Naive thymus-derived CD4-positive, alpha-beta T cell (primary cell): Measurements from ENCODE around the gene DEF6. TPM values are rescaled to one million over a fixed set of nuclear protein-coding genes. Genes with fewer than 3 reads are reported as not detected.
"Not testable (repeated sequence)": the region's sequence is repeated elsewhere in the genome, so short reads cannot be mapped to it uniquely, and the experiment has no call there.

Experiments
- ATAC-seq: fragments of 150-1000 bp; cut with Tn5 transposase; 2 replicates; pipeline ENCODE4 v1.10.0; 2021; ENCODE audit warnings: mild to moderate bottlenecking, moderate library complexity
- CTCF ChIA-PET: fragments of 350-600 bp; sonication (Branson Sonifier 250); formaldehyde crosslinking; loops from one replicate; lab custom pipeline; 2021; ENCODE audit warnings: antibody characterized with exemption; lab: Charles Lee
- POLR2A ChIA-PET: fragments of 350-600 bp; sonication (Branson Sonifier 250); formaldehyde crosslinking; loops from one replicate; lab custom pipeline; 2021; ENCODE audit warnings: antibody characterized with exemption, inconsistent platforms; lab: Charles Lee
- DNase-seq, 9 donors: peaks; one replicate each; pipeline versions ENCODE4 v3.0.0 to v3.0.0-alpha.2; 2020 to 2022; ENCODE audit warnings: mixed read lengths in 1 of 9
- H3K27ac ChIP-seq: one replicate; pipeline ENCODE4 v1.7.0; 2013; ENCODE audit warnings: mild to moderate bottlenecking, low read depth, low read length, moderate library complexity
- H3K27me3 ChIP-seq, 2 donors: one replicate each; pipeline ENCODE4 v1.7.0; 2013; ENCODE audit warnings: low read length in 2 of 2, mild to moderate bottlenecking in 2 of 2, moderate library complexity in 2 of 2; ENCODE audit not compliant: control insufficient read depth in 2 of 2, insufficient read depth in 2 of 2
- H3K36me3 ChIP-seq, 3 experiments: 1 replicate in 2 of 3; 2 replicates in 1 of 3; pipeline ENCODE4 v1.7.0; 2013; ENCODE audit warnings: low read length in 3 of 3, mild to moderate bottlenecking in 3 of 3, moderate library complexity in 1 of 3; ENCODE audit not compliant: insufficient read depth in 3 of 3, control insufficient read depth in 2 of 3
- H3K4me1 ChIP-seq, 2 donors: one replicate each; pipeline ENCODE4 v1.7.0; 2013; ENCODE audit warnings: low read length in 2 of 2, mild to moderate bottlenecking in 2 of 2, moderate library complexity in 1 of 2; ENCODE audit not compliant: control insufficient read depth in 2 of 2, insufficient read depth in 2 of 2
- H3K4me3 ChIP-seq: 2 replicates; pipeline ENCODE4 v1.7.0; 2013; ENCODE audit warnings: mild to moderate bottlenecking, low read length
- H3K9me3 ChIP-seq, 3 experiments: 1 replicate in 2 of 3; 2 replicates in 1 of 3; pipeline ENCODE4 v1.7.0; 2013; ENCODE audit warnings: low read length in 3 of 3; ENCODE audit not compliant: control insufficient read depth in 2 of 3
- H3K27ac Mint-ChIP-seq, 9 donors: one replicate each; pipeline ENCODE4 v1.8.0; 2020 to 2022; ENCODE audit warnings: mixed read lengths in 9 of 9, mild to moderate bottlenecking in 8 of 9, moderate library complexity in 5 of 9, inconsistent platforms in 2 of 9
- H3K27me3 Mint-ChIP-seq, 5 donors: one replicate each; pipeline ENCODE4 v1.8.0; 2021 to 2022; ENCODE audit warnings: mixed read lengths in 5 of 5, mild to moderate bottlenecking in 1 of 5
- H3K36me3 Mint-ChIP-seq, 5 donors: one replicate each; pipeline ENCODE4 v1.8.0; 2020 to 2022; ENCODE audit warnings: mixed read lengths in 5 of 5, mild to moderate bottlenecking in 3 of 5, inconsistent platforms in 1 of 5
- H3K4me1 Mint-ChIP-seq, 7 donors: one replicate each; pipeline ENCODE4 v1.8.0; 2020 to 2022; ENCODE audit warnings: mixed read lengths in 7 of 7, mild to moderate bottlenecking in 3 of 7, inconsistent platforms in 1 of 7
- H3K4me3 Mint-ChIP-seq, 10 donors: one replicate each; pipeline ENCODE4 v1.8.0; 2020 to 2022; ENCODE audit warnings: mild to moderate bottlenecking in 10 of 10, mixed read lengths in 10 of 10, moderate library complexity in 6 of 10, inconsistent platforms in 2 of 10
- H3K9me3 Mint-ChIP-seq, 11 donors: one replicate each; pipeline ENCODE4 v1.8.0; 2020 to 2022; ENCODE audit warnings: mixed read lengths in 11 of 11, mild to moderate bottlenecking in 4 of 11, inconsistent platforms in 1 of 11, moderate library complexity in 1 of 11
- intact Hi-C, 2 donors: fragments of 100-400 bp; cut with micrococcal nuclease; formaldehyde crosslinking; loops; one replicate each; pipeline ENCODE4 v1.15.1; 2023
- polyA plus RNA-seq, 2 donors: library from polyadenylated mRNA; unstranded; fragments of 300-500 nt; fragmentation: Illumina TruSeq; gene quantifications; one replicate each; pipeline ENCODE4 v1.2.3, GENCODE V29; 2021
- total RNA-seq, 6 experiments: library from RNA in 5 of 6; stranded (reverse) in 5 of 6; gene quantifications; 1 replicate in 5 of 6; 2 replicates in 1 of 6; pipeline ENCODE4 v1.2.3 and lab custom pipeline; 2021 to 2026

DEF6 gene
- total and polyA plus RNA-seq, 7 experiments from 2014 or later: 113 to 250 (median 225) TPM

GRCh38 chr6:35307138-35307537 lies 9.5 kb downstream of the DEF6 start:
- POLR2A ChIA-PET: interaction anchor here (13.7 kb wide), 1 partner anchor 19 kb away, joined by 250 read pairs; no protein-coding TSS in a partner anchor
- H3K4me3 ChIP-seq, H3K9me3 Mint-ChIP-seq, H3K9me3 ChIP-seq, DNase-seq, ATAC-seq, H3K27me3 Mint-ChIP-seq, H3K27me3 ChIP-seq, intact Hi-C loops: not testable (repeated sequence)
- peaks cover 64 to 69% of the 10 kb centered on the region in 2 donors for H3K4me1 ChIP-seq
- Mint-ChIP-seq H3K4me1 (peaks cover 62 to 93% (median 79%) of the 10 kb centered on the region in 7 donors), H3K36me3 (peaks cover 8 to 62% (median 49%) of the 10 kb centered on the region in 5 donors), H3K27ac (peak overlapping the region in 8 of 9 donors; percentile 61 to 99 (median 86)), H3K4me3 (peak overlapping the region in 9 of 10 donors; percentile 2 to 86 (median 37))
- peak overlapping the region; percentile 29 for H3K27ac ChIP-seq
- H3K36me3 ChIP-seq: peaks cover 0 to 38% (median 3%) of the 10 kb centered on the region in 3 experiments
- CTCF ChIA-PET: interaction anchor here (0.7 to 1.1 kb wide), 2 partner anchors 11 to 30 kb away, joined by 3 read pairs; no protein-coding TSS in a partner anchor

- H3K27me3 ChIP-seq, H3K9me3 ChIP-seq, H3K4me3 ChIP-seq, ATAC-seq, H3K9me3 Mint-ChIP-seq, H3K27me3 Mint-ChIP-seq, intact Hi-C loops, DNase-seq, H3K27ac ChIP-seq: not testable (repeated sequence)
- Histone ChIP-seq H3K4me1 (peaks cover 67 to 74% of the 10 kb centered on the region in 2 donors), H3K36me3 (peaks cover 0 to 45% (median 3%) of the 10 kb centered on the region in 3 experiments)
- Mint-ChIP-seq H3K4me1 (peaks cover 64 to 93% (median 81%) of the 10 kb centered on the region in 7 donors), H3K4me3 (peak overlapping the region in 9 of 10 donors; percentile 9 to 89 (median 84)), H3K27ac (peak overlapping the region; percentile 93 to 100 (median 99)), H3K36me3 (peaks cover 8 to 61% (median 50%) of the 10 kb centered on the region in 5 donors)
- ChIA-PET POLR2A (interaction anchor here (0.6 to 13.7 kb wide), 4 partner anchors 10 to 1083 kb away, joined by 3 to 250 read pairs (median 69); partner anchors contain the start of gene DEF6), CTCF (interaction anchor here (0.6 to 8.9 kb wide), 4 partner anchors 10 to 141 kb away, joined by 3 to 111 read pairs (median 6); partner anchors contain the start of gene DEF6)
Observed at GRCh38 chr6:35308543-35308942, 10.9 kb downstream of the DEF6 start.

- Histone ChIP-seq H3K9me3 (no peaks in the 10 kb centered on the region), H3K36me3 (peaks cover 2 to 42% (median 3%) of the 10 kb centered on the region in 3 experiments), H3K27ac (peak overlapping the region; percentile 84), H3K4me1 (peaks cover 62 to 69% of the 10 kb centered on the region in 2 donors), H3K27me3 (no peaks in the 10 kb centered on the region), H3K4me3 (peak overlapping the region; percentile 46)
- no peak for DNase-seq
- no peaks in the 10 kb centered on the region for H3K27me3 Mint-ChIP-seq
- no peaks in the 10 kb centered on the region for H3K9me3 Mint-ChIP-seq
- POLR2A ChIA-PET: interaction anchor here (0.5 to 13.7 kb wide), 3 partner anchors 11 to 465 kb away, joined by 3 to 250 read pairs (median 131); partner anchors contain the start of gene DEF6
- CTCF ChIA-PET: interaction anchor here (1.0 to 8.9 kb wide), 4 partner anchors 11 to 141 kb away, joined by 3 to 111 read pairs (median 7); partner anchors contain the start of gene DEF6
- no peak for ATAC-seq
- peak overlapping the region; percentile 93 to 100 (median 99) for H3K27ac Mint-ChIP-seq
- intact Hi-C loops: loop anchor here in 1 of 2 donors (2.0 kb wide), 1 partner anchor 17 kb away; no protein-coding TSS in a partner anchor
- H3K36me3 Mint-ChIP-seq: peaks cover 8 to 60% (median 51%) of the 10 kb centered on the region in 5 donors
- peak overlapping the region; percentile 70 to 89 (median 86) for H3K4me3 Mint-ChIP-seq
- H3K4me1 Mint-ChIP-seq: peaks cover 60 to 93% (median 82%) of the 10 kb centered on the region in 7 donors
Observed at GRCh38 chr6:35309611-35310264, 12.1 kb downstream of the DEF6 start.

GRCh38 chr6:35310265-35310831 lies 12.7 kb downstream of the DEF6 start:
- peak overlapping the region; percentile 93 to 100 (median 99) for H3K27ac Mint-ChIP-seq
- H3K27me3 Mint-ChIP-seq: no peaks in the 10 kb centered on the region
- H3K36me3 ChIP-seq: peaks cover 3 to 42% (median 7%) of the 10 kb centered on the region in 3 experiments
- POLR2A ChIA-PET: interaction anchor here (0.5 to 13.7 kb wide), 5 partner anchors 7 to 464 kb away, joined by 3 to 250 read pairs (median 25); partner anchors contain the start of genes DEF6 and RPL10A
- H3K4me1 ChIP-seq: peaks cover 63 to 73% of the 10 kb centered on the region in 2 donors
- H3K27ac ChIP-seq: peak overlapping the region; percentile 84
- ATAC-seq (peak; percentile 50), DNase-seq (peak in 3 of 9 donors; percentile 24 to 33 (median 28))
- CTCF ChIA-PET: interaction anchor here (1.0 to 8.9 kb wide), 4 partner anchors 12 to 141 kb away, joined by 3 to 111 read pairs (median 7); partner anchors contain the start of gene DEF6
- H3K9me3 Mint-ChIP-seq: no peaks in the 10 kb centered on the region
- intact Hi-C loops: loop anchor here in 1 of 2 donors (2.0 kb wide), 1 partner anchor 16 kb away; no protein-coding TSS in a partner anchor
- H3K4me1 Mint-ChIP-seq: peaks cover 66 to 95% (median 88%) of the 10 kb centered on the region in 7 donors
- peaks cover 8 to 60% (median 55%) of the 10 kb centered on the region in 5 donors for H3K36me3 Mint-ChIP-seq
- H3K27me3 ChIP-seq: no peaks in the 10 kb centered on the region
- peak overlapping the region; percentile 46 for H3K4me3 ChIP-seq
- no peaks in the 10 kb centered on the region for H3K9me3 ChIP-seq
- peak overlapping the region; percentile 70 to 89 (median 86) for H3K4me3 Mint-ChIP-seq

- peaks cover 3 to 44% (median 7%) of the 10 kb centered on the region in 3 experiments for H3K36me3 ChIP-seq
- intact Hi-C loops: loop anchor here (1.0 to 2.0 kb wide), 5 partner anchors 8 to 16 kb away; no protein-coding TSS in a partner anchor
- Mint-ChIP-seq H3K4me1 (peaks cover 69 to 98% (median 94%) of the 10 kb centered on the region in 7 donors), H3K27me3 (no peaks in the 10 kb centered on the region), H3K36me3 (peaks cover 8 to 66% (median 59%) of the 10 kb centered on the region in 5 donors), H3K4me3 (peak overlapping the region; percentile 79 to 89 (median 86)), H3K27ac (peak overlapping the region; percentile 93 to 100 (median 99)), H3K9me3 (no peaks in the 10 kb centered on the region)
- H3K9me3 ChIP-seq: no peaks in the 10 kb centered on the region
- ATAC-seq (peak; percentile 85), DNase-seq (peak in 8 of 9 donors; percentile 50 to 80 (median 73))
- ChIA-PET CTCF (interaction anchor here (0.7 to 8.9 kb wide), 5 partner anchors 9 to 139 kb away, joined by 3 to 111 read pairs (median 6); partner anchors contain the start of gene DEF6), POLR2A (interaction anchor here (0.6 to 13.7 kb wide), 7 partner anchors 8 to 160 kb away, joined by 3 to 250 read pairs (median 9); partner anchors contain the start of genes DEF6 and RPL10A)
- peaks cover 63 to 81% of the 10 kb centered on the region in 2 donors for H3K4me1 ChIP-seq
- H3K27me3 ChIP-seq: no peaks in the 10 kb centered on the region
- H3K27ac ChIP-seq: peak overlapping the region; percentile 84
- H3K4me3 ChIP-seq: peak overlapping the region; percentile 46
Observed at GRCh38 chr6:35311390-35312075, 13.9 kb downstream of the DEF6 start.
